ENCODE measurements around the gene USP6.

USP6 gene

GRCh38 chr17:5110816-5111215 is 5.0 kb upstream of the USP6 start:
- TF ChIP-seq TSHZ2 (CRISPR knock-in tag; IDR thresholded peaks at IDR 0.05) (no peak), ARNTL (CRISPR knock-in tag; IDR thresholded peaks at IDR 0.05; ENCODE audit: borderline replicate concordance, low read depth) (no peak), SNAI2 (CRISPR knock-in tag; IDR thresholded peaks at IDR 0.05) (no peak), ESRRG (CRISPR knock-in tag; IDR thresholded peaks at IDR 0.05) (no peak), CSRNP3 (CRISPR knock-in tag; IDR thresholded peaks at IDR 0.05) (no peak), TCF4 (CRISPR knock-in tag; IDR thresholded peaks at IDR 0.05; ENCODE audit: borderline replicate concordance) (no peak)
- TF ChIP-seq, protein P1, sequence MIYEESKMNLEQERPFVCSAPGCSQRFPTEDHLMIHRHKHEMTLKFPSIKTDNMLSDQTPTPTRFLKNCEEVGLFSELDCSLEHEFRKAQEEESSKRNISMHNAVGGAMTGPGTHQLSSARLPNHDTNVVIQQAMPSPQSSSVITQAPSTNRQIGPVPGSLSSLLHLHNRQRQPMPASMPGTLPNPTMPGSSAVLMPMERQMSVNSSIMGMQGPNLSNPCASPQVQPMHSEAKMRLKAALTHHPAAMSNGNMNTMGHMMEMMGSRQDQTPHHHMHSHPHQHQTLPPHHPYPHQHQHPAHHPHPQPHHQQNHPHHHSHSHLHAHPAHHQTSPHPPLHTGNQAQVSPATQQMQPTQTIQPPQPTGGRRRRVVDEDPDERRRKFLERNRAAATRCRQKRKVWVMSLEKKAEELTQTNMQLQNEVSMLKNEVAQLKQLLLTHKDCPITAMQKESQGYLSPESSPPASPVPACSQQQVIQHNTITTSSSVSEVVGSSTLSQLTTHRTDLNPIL (CRISPR knock-in tag; IDR thresholded peaks at IDR 0.05; ENCODE audit: low read depth): no peak
- ATAC-seq: no peak

GRCh38 chr17:5111402-5112204 is 4.2 kb upstream of the USP6 start, which contains the start of gene ZNF232:
Gene ZNF232 (minus strand): TSS chr17:5111878. CDS start chr17:5111822, 56 bp downstream.
- ATAC-seq: peak; percentile 98
- 0 out of 2 replicates have a peak, but pooled peaks have one; percentile 70 for TF ChIP-seq CSDC2 (CRISPR knock-in tag; IDR thresholded peaks at IDR 0.05)
- TF ChIP-seq TSHZ2 (CRISPR knock-in tag; IDR thresholded peaks at IDR 0.05): 0 out of 2 replicates have a peak, but pooled peaks have one; percentile 20
- TF ChIP-seq ARNTL (CRISPR knock-in tag; IDR thresholded peaks at IDR 0.05; ENCODE audit: borderline replicate concordance, low read depth): no peak

DNA sequence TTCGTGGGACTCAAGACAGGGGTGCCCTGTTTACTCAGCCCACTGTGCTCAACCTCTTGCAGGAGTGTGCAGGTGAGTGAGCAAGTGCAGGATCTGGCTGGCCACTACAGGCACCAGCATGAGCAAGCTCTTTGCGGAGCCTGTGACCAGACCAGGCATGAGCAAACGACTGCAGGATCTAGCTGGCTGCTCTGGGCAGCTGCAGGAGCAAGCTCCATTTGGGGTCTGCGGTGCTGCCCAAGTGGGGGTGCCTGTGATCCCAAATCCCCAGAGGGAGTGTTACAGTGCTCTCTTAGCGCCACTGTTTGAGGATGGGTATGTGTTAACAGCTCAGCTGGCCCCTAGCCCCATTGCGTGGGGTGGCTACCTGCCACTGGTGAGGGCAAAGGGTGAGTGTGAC is 2.4 kb downstream of the USP6 start:
- TF ChIP-seq PPARA (CRISPR knock-in tag; IDR thresholded peaks at IDR 0.05; ENCODE audit: borderline replicate concordance) (no peak), RARB (CRISPR knock-in tag; IDR thresholded peaks at IDR 0.05) (no peak), PATZ1 (CRISPR knock-in tag; IDR thresholded peaks at IDR 0.05; ENCODE audit: borderline replicate concordance) (no peak), CSDC2 (CRISPR knock-in tag; IDR thresholded peaks at IDR 0.05) (no peak), CSRNP3 (CRISPR knock-in tag; IDR thresholded peaks at IDR 0.05) (no peak), SNAI2 (CRISPR knock-in tag; IDR thresholded peaks at IDR 0.05) (no peak), ESRRG (CRISPR knock-in tag; IDR thresholded peaks at IDR 0.05) (no peak), BACH2 (CRISPR knock-in tag; IDR thresholded peaks at IDR 0.05; ENCODE audit: borderline replicate concordance) (no peak), ZFP3 (CRISPR knock-in tag; IDR thresholded peaks at IDR 0.05) (no peak), TCF4 (CRISPR knock-in tag; IDR thresholded peaks at IDR 0.05; ENCODE audit: borderline replicate concordance) (no peak), TOX (CRISPR knock-in tag; IDR thresholded peaks at IDR 0.05; ENCODE audit: borderline replicate concordance) (no peak), GLIS3 (CRISPR knock-in tag; IDR thresholded peaks at IDR 0.05) (no peak), ZNF8 (CRISPR knock-in tag; IDR thresholded peaks at IDR 0.05) (no peak), ZC3H10 (CRISPR knock-in tag; IDR thresholded peaks at IDR 0.05) (no peak)
- TF ChIP-seq, protein P2, sequence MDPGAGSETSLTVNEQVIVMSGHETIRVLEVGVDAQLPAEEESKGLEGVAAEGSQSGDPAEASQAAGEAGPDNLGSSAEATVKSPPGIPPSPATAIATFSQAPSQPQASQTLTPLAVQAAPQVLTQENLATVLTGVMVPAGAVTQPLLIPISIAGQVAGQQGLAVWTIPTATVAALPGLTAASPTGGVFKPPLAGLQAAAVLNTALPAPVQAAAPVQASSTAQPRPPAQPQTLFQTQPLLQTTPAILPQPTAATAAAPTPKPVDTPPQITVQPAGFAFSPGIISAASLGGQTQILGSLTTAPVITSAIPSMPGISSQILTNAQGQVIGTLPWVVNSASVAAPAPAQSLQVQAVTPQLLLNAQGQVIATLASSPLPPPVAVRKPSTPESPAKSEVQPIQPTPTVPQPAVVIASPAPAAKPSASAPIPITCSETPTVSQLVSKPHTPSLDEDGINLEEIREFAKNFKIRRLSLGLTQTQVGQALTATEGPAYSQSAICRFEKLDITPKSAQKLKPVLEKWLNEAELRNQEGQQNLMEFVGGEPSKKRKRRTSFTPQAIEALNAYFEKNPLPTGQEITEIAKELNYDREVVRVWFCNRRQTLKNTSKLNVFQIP (CRISPR knock-in tag; IDR thresholded peaks at IDR 0.05; ENCODE audit: borderline replicate concordance, low read depth): no peak
- ATAC-seq: no peak

All from SK-N-SH treated with all-trans-retinoic acid at 6 μM for 48 hours (cell line).